Measurements from ENCODE around the gene TMEM237. TPM values are rescaled to one million over a fixed set of nuclear protein-coding genes. Genes with fewer than 3 reads are reported as not detected.

TMEM237 gene
- total RNA-seq, 4 donors from 2014 or later: 12.4 to 19.0 (median 14.5) TPM

DNA sequence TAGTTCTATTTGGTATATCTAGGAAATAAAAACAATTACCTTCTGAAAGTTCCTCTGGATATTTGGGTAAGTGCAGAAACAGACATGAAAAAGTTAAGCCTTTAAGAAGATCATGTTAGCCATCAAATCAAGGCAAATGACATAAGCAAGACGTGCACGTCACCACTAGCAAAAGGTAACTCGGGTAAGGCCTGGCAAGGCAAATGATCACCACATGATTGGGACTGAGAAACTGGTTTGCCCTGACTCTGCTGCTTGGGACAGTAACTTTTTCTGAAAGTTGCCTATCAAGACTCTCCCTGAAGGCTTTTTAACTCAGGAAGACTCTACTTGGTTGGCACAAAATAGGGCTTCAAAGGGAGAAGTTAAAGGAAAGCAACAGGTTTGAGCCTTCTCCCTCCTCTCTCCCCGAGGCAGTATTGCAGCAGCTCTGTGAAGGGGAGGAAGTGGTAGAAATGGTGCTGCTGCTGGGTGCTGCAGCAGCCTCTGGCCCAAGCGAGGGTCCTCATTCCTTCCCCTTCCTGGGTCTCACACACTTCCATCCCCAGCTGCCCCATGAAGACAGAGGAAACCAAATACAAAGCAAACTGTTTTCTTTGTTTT, 17.1 kb upstream of the TMEM237 start:
- intact Hi-C loops (cut with DNase I; ENCODE audit: low total_unique reads): no loop called here
- no peaks in the 10 kb centered on the region for H3K4me1 ChIP-seq
- DNase-seq: no peak
- H3K27ac ChIP-seq: no peak overlapping the region
- no peaks in the 10 kb centered on the region for H3K27me3 ChIP-seq
- no peak for TF ChIP-seq POLR2A (IDR thresholded peaks at IDR 0.05)
- TF ChIP-seq, protein P1, sequence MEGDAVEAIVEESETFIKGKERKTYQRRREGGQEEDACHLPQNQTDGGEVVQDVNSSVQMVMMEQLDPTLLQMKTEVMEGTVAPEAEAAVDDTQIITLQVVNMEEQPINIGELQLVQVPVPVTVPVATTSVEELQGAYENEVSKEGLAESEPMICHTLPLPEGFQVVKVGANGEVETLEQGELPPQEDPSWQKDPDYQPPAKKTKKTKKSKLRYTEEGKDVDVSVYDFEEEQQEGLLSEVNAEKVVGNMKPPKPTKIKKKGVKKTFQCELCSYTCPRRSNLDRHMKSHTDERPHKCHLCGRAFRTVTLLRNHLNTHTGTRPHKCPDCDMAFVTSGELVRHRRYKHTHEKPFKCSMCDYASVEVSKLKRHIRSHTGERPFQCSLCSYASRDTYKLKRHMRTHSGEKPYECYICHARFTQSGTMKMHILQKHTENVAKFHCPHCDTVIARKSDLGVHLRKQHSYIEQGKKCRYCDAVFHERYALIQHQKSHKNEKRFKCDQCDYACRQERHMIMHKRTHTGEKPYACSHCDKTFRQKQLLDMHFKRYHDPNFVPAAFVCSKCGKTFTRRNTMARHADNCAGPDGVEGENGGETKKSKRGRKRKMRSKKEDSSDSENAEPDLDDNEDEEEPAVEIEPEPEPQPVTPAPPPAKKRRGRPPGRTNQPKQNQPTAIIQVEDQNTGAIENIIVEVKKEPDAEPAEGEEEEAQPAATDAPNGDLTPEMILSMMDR (IDR thresholded peaks at IDR 0.05 in 4 of 5, conservative IDR thresholded peaks at IDR 0.05 in 1 of 5): no peak
- no peak overlapping the region for H3K4me3 ChIP-seq
- ATAC-seq: no peak
- in situ Hi-C loops (cut with MboI; ENCODE audit: low sequenced_read_pairs in 4 of 4): no loop called here
- no peaks in the 10 kb centered on the region for H3K36me3 ChIP-seq
- H3K9me3 ChIP-seq: no peaks in the 10 kb centered on the region

DNA sequence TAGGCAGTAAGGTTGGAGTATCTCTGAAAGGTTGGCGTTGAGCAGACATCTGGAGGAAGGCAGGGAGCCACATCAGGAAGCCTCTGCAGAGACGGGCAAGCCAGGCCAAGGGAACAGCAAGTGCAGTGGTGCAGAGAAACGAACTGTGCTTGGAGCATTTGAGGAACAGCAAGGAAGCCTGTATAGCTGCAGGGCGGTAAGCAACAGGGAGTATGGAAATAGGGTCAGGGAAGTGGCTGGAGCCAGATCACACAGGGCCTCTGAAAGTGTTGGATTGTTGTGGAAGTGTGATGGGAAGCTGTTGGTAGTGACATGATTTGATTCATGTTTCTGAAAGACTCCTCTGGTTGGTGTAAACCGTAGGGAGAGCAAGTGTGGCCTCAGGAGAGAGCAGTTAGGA, 13.4 kb upstream of the TMEM237 start:
- H3K27me3 ChIP-seq: no peaks in the 10 kb centered on the region
- no peaks in the 10 kb centered on the region for H3K4me1 ChIP-seq
- no peak for ATAC-seq
- no peak overlapping the region for H3K4me3 ChIP-seq
- no peaks in the 10 kb centered on the region for H3K36me3 ChIP-seq
- no peaks in the 10 kb centered on the region for H3K9me3 ChIP-seq
- in situ Hi-C loops (cut with MboI; ENCODE audit: low sequenced_read_pairs in 4 of 4) (no loop called here), intact Hi-C loops (cut with DNase I; ENCODE audit: low total_unique reads) (no loop called here)
- no peak for DNase-seq
- H3K27ac ChIP-seq: no peak overlapping the region
- TF ChIP-seq, protein P1 (IDR thresholded peaks at IDR 0.05 in 4 of 5, conservative IDR thresholded peaks at IDR 0.05 in 1 of 5): no peak
- TF ChIP-seq POLR2A (IDR thresholded peaks at IDR 0.05): no peak

DNA sequence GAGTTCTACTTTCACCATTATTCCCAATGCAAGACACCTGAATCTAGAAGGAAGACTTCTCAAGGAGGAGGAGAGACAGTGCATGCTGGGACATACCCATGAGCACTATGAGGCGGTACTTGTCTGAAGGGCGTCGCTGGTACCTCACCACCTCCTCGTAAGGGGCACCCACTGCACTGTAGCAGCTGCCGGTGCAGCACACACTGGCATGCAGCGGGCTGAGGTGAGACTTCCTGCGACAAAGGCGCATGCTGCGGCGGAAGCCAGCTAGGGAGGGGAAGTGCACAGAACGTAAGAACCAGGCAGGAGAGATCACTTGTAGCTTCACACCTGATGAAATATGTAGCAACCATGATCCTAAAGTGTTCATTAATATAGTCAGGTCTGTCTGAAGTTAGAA, 12.8 kb upstream of the TMEM237 start:
- in situ Hi-C loops (cut with MboI; ENCODE audit: low sequenced_read_pairs in 4 of 4) (no loop called here), intact Hi-C loops (cut with DNase I; ENCODE audit: low total_unique reads) (no loop called here)
- ATAC-seq (no peak), DNase-seq (no peak)
- no peaks in the 10 kb centered on the region for H3K27me3 ChIP-seq
- H3K9me3 ChIP-seq: no peaks in the 10 kb centered on the region
- no peaks in the 10 kb centered on the region for H3K36me3 ChIP-seq
- no peak for TF ChIP-seq POLR2A (IDR thresholded peaks at IDR 0.05)
- TF ChIP-seq, protein P1 (IDR thresholded peaks at IDR 0.05 in 4 of 5, conservative IDR thresholded peaks at IDR 0.05 in 1 of 5): no peak
- no peak overlapping the region for H3K4me3 ChIP-seq
- H3K27ac ChIP-seq: no peak overlapping the region
- H3K4me1 ChIP-seq: no peaks in the 10 kb centered on the region

DNA sequence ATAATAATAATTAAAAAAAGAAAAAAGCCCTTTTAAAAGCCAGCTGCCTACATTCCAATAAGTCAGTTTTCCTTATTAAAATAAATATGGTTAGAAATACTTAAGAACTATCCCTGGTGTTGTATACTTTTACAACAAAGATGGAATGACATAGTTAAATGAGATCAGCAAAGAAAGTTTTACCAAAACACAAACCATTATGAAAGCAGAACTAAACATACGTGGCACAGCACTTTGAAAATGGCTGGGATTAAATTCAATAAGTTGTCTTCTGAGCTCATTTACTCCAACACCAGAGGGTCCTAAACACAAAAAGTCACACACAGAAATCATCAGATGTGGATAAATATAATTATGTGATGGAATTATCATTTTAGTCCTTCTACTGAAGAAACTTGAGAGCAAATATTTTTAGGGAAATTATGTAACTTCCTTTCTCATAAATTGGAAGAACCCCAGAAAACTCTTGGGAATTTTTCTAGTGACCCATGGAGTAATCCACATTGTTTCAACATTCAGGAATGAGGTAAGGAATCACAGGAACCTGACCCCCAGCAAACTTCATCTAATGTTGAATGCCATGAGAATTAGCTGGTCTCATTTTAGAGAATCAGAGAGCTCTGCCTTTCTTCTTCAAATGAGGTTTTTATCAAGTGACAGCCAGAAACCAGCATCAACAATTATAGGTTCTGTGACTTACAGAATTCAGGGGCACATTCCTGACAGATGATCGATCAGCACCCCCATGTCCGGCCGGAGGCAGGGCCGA, 11.5 kb upstream of the TMEM237 start:
- TF ChIP-seq POLR2A (IDR thresholded peaks at IDR 0.05): no peak
- TF ChIP-seq, protein P1 (IDR thresholded peaks at IDR 0.05 in 4 of 5, conservative IDR thresholded peaks at IDR 0.05 in 1 of 5): no peak
- Histone ChIP-seq H3K4me1 (no peaks in the 10 kb centered on the region), H3K36me3 (no peaks in the 10 kb centered on the region), H3K4me3 (no peak overlapping the region), H3K27me3 (no peaks in the 10 kb centered on the region), H3K9me3 (no peaks in the 10 kb centered on the region), H3K27ac (no peak overlapping the region)
- ATAC-seq (no peak), DNase-seq (no peak)
- in situ Hi-C loops (cut with MboI; ENCODE audit: low sequenced_read_pairs in 4 of 4): no loop called here
- intact Hi-C loops (cut with DNase I; ENCODE audit: low total_unique reads): no loop called here
